Measurements from ENCODE around the gene NES.

- TF ChIP-seq CTCF (IDR thresholded peaks at IDR 0.05; ENCODE audit: low read length) (no peak), EZH2 (IDR thresholded peaks at IDR 0.05; ENCODE audit: borderline replicate concordance, low read length) (no peak)
These were observed 8.2 kb downstream of the NES start for GRCh38 chr1:156668801-156669637.
